MM.1S (cell line): ENCODE measurements around the gene PTGFR.

ENCODE experiments used
- DNase-seq: peaks from one replicate; pipeline ENCODE4 v3.0.0-alpha.2; 2015
- H2AFZ ChIP-seq: fragments of 300-600 bp; sonication (generic); 2 replicates; pipeline ENCODE4 v1.6.0; 2016; ENCODE audit warnings: antibody characterized with exemption, low read length
- H3F3A ChIP-seq: fragments of 300-600 bp; sonication (generic); 2 replicates; pipeline ENCODE4 v1.6.1; 2016; ENCODE audit warnings: mild to moderate bottlenecking, antibody characterized with exemption, low read length, moderate library complexity, mixed read lengths; ENCODE audit not compliant: insufficient read depth
- H3K27ac ChIP-seq: fragments of 300-600 bp; sonication (generic); 2 replicates; pipeline ENCODE4 v1.5.1; 2016; ENCODE audit warnings: mild to moderate bottlenecking, low read length
- H3K27me3 ChIP-seq: fragments of 300-600 bp; sonication (generic); replicated peaks from 2 replicates; pipeline ENCODE4 v1.6.0; 2016; ENCODE audit warnings: low read length; ENCODE audit not compliant: insufficient read depth
- H3K36me3 ChIP-seq: fragments of 300-600 bp; sonication (generic); replicated peaks from 2 replicates; pipeline ENCODE4 v1.6.1; 2016; ENCODE audit warnings: mild to moderate bottlenecking, low read length, mixed read lengths; ENCODE audit not compliant: insufficient read depth
- H3K4me1 ChIP-seq: fragments of 300-600 bp; sonication (generic); 2 replicates; pipeline ENCODE4 v1.6.1; 2016; ENCODE audit warnings: low read length, mixed read lengths
- H3K4me2 ChIP-seq: fragments of 300-600 bp; sonication (generic); 2 replicates; pipeline ENCODE4 v1.6.0; 2016; ENCODE audit warnings: low read depth, low read length
- H3K4me3 ChIP-seq: fragments of 300-600 bp; sonication (generic); 2 replicates; pipeline ENCODE4 v1.5.1; 2016; ENCODE audit warnings: low read length, mixed read lengths
- H3K79me2 ChIP-seq: fragments of 300-600 bp; sonication (generic); 2 replicates; pipeline ENCODE4 v1.6.1; 2016; ENCODE audit warnings: mixed run types, low read length, mixed read lengths
- H3K9ac ChIP-seq: fragments of 300-600 bp; sonication (generic); 2 replicates; pipeline ENCODE4 v1.6.1; 2016; ENCODE audit warnings: low read length, mixed read lengths
- H3K9me2 ChIP-seq: fragments of 300-600 bp; sonication (generic); replicated peaks from 2 replicates; pipeline ENCODE4 v1.6.1; 2016; ENCODE audit warnings: mild to moderate bottlenecking, low read length, mixed read lengths; ENCODE audit not compliant: insufficient read depth
- H3K9me3 ChIP-seq: fragments of 300-600 bp; sonication (generic); replicated peaks from 2 replicates; pipeline ENCODE4 v1.6.1; 2016; ENCODE audit warnings: mild to moderate bottlenecking, low read length, mixed read lengths; ENCODE audit not compliant: insufficient read depth
- H4K20me1 ChIP-seq: fragments of 300-600 bp; sonication (generic); 2 replicates; pipeline ENCODE4 v1.6.1; 2016; ENCODE audit warnings: mild to moderate bottlenecking, low read length, moderate library complexity, mixed read lengths; ENCODE audit not compliant: insufficient read depth
- CTCF ChIP-seq: fragments of 300-600 bp; sonication (generic); IDR thresholded peaks from 2 replicates; pipeline ENCODE4 v1.5.1; 2016; ENCODE audit warnings: antibody characterized with exemption, low read length, mixed read lengths
- EZH2 ChIP-seq: fragments of 300-600 bp; sonication (generic); optimal IDR thresholded peaks from 2 replicates; pipeline ENCODE3; 2017; ENCODE audit warnings: low read depth, mild to moderate bottlenecking, antibody characterized with exemption, low read length, mixed read lengths
- EZH2phosphoT487 ChIP-seq: fragments of 300-600 bp; sonication (generic); IDR thresholded peaks from 2 replicates; pipeline ENCODE4 v1.6.1; 2018; ENCODE audit warnings: antibody characterized with exemption, low read length

PTGFR gene

GRCh38 chr1:78520843-78521242, 30.1 kb downstream of the PTGFR start:
- no peaks in the 10 kb centered on the region for H3K4me1 ChIP-seq
- H3K9me2 ChIP-seq = no peaks in the 10 kb centered on the region
- no peak overlapping the region for H3K4me2 ChIP-seq
- no peak overlapping the region for H3K9ac ChIP-seq
- H3K27ac ChIP-seq = no peak overlapping the region
- no peaks in the 10 kb centered on the region for H3K79me2 ChIP-seq
- H3K9me3 ChIP-seq = no peaks in the 10 kb centered on the region
- no peak for DNase-seq
- H3K4me3 ChIP-seq = no peak overlapping the region
- TF ChIP-seq EZH2phosphoT487 (no peak), EZH2 (no peak), CTCF (no peak)
- H3F3A ChIP-seq = no peaks in the 10 kb centered on the region
- H4K20me1 ChIP-seq = no peaks in the 10 kb centered on the region
- H3K36me3 ChIP-seq = no peaks in the 10 kb centered on the region
- no peak overlapping the region for H2AFZ ChIP-seq
- H3K27me3 ChIP-seq = no peaks in the 10 kb centered on the region

DNA sequence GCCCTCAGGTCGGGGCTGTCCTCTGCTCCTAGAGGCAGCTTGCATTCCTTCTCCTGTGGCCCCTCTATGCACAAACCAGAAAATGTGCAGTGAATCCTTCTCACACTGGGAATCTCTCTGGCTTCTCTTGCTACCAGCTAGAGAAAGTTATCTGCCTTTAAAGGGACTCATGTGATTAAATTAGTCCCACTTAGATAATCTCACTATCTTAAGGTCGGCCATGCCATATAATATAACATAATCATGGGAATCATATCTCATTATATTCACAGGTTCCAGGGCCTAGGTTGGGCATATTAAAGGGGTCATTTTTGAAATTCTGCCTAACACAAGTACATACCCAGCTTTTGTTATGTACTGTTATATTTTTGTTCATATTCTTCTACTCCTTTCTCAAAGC, 31.4 kb downstream of the PTGFR start:
- no peaks in the 10 kb centered on the region for H3F3A ChIP-seq
- no peak overlapping the region for H3K9ac ChIP-seq
- H3K79me2 ChIP-seq = no peaks in the 10 kb centered on the region
- H3K9me3 ChIP-seq = no peaks in the 10 kb centered on the region
- TF ChIP-seq EZH2phosphoT487 (no peak), CTCF (no peak), EZH2 (no peak)
- no peak for DNase-seq
- H2AFZ ChIP-seq = no peak overlapping the region
- H3K9me2 ChIP-seq = no peaks in the 10 kb centered on the region
- H3K36me3 ChIP-seq = no peaks in the 10 kb centered on the region
- H3K4me3 ChIP-seq = no peak overlapping the region
- no peaks in the 10 kb centered on the region for H3K27me3 ChIP-seq
- no peaks in the 10 kb centered on the region for H4K20me1 ChIP-seq
- H3K4me2 ChIP-seq = peak overlapping the region; percentile 10; the same call in 1 of the 2 replicates
- no peaks in the 10 kb centered on the region for H3K4me1 ChIP-seq
- H3K27ac ChIP-seq = no peak overlapping the region

DNA sequence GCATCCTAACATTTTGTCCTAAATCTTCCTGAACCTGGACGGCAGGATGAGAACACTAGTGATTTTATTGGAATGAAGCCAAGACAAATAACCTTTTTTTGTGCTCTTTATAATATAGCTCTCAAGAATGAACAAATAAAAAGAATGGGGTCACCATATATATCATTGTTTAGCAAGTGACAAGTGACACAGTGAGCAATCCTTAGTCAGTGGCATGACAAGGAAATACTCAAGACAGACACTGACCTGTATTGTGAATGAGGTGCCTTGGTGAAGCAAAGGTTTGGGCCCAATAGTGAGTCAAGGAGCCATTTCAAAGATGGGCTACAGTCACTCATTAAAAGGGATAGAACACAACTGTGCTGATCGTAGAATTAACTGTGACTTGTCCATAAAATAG, 35.7 kb downstream of the PTGFR start:
- TF ChIP-seq CTCF (no peak), EZH2phosphoT487 (no peak), EZH2 (no peak)
- H2AFZ ChIP-seq = no peak overlapping the region
- H4K20me1 ChIP-seq = no peaks in the 10 kb centered on the region
- H3K9me3 ChIP-seq = no peaks in the 10 kb centered on the region
- no peaks in the 10 kb centered on the region for H3K36me3 ChIP-seq
- H3F3A ChIP-seq = no peaks in the 10 kb centered on the region
- H3K9me2 ChIP-seq = no peaks in the 10 kb centered on the region
- H3K27me3 ChIP-seq = no peaks in the 10 kb centered on the region
- no peak overlapping the region for H3K4me2 ChIP-seq
- H3K4me3 ChIP-seq = no peak overlapping the region
- H3K9ac ChIP-seq = no peak overlapping the region
- H3K79me2 ChIP-seq = no peaks in the 10 kb centered on the region
- DNase-seq = no peak
- no peaks in the 10 kb centered on the region for H3K4me1 ChIP-seq
- no peak overlapping the region for H3K27ac ChIP-seq
